Muscle of leg (tissue), 11 donors: ENCODE results near the gene GALC. TPM values are rescaled to one million over a fixed set of nuclear protein-coding genes. Genes with fewer than 3 reads are reported as not detected.

ENCODE experiments used
- DNase-seq: peaks from one replicate; pipeline ENCODE4 v3.0.0; 2013
- H3K27ac ChIP-seq: one replicate; pipeline ENCODE4 v1.5.1; 2013; ENCODE audit warnings: mild to moderate bottlenecking, low read length, control low read depth
- H3K27me3 ChIP-seq: one replicate; pipeline ENCODE4 v1.6.1; 2013; ENCODE audit warnings: low read length; ENCODE audit not compliant: control insufficient read depth, insufficient read depth
- H3K36me3 ChIP-seq: one replicate; pipeline ENCODE4 v1.6.1; 2013; ENCODE audit warnings: low read length; ENCODE audit not compliant: control insufficient read depth, insufficient read depth
- H3K4me1 ChIP-seq: one replicate; pipeline ENCODE4 v1.6.1; 2013; ENCODE audit warnings: low read length; ENCODE audit not compliant: control insufficient read depth, insufficient read depth
- H3K4me3 ChIP-seq: one replicate; pipeline ENCODE4 v1.5.1; 2013; ENCODE audit warnings: low read length, control low read depth
- H3K9me3 ChIP-seq: replicated peaks from 2 replicates; pipeline ENCODE4 v1.6.1; 2013; ENCODE audit warnings: low read depth, low read length; ENCODE audit not compliant: control insufficient read depth
- WGBS: methylation state at CpG from one replicate; pipeline ENCODE4 v1.1.5; 2013; ENCODE audit warnings: missing lambda C conversion rate; ENCODE audit not compliant: insufficient coverage; 5-methylcytosine and 5-hydroxymethylcytosine counted together
- polyA plus RNA-seq, 8 donors: library from polyadenylated mRNA; unstranded; fragments of 120-200 nt; gene quantifications; one replicate each; pipeline versions ENCODE4 v1.2.1 to v1.2.3, GENCODE V29; 2013; ENCODE audit warnings: inconsistent platforms in 1 of 8, low replicate concordance in 1 of 8; ENCODE audit not compliant: insufficient read length in 8 of 8, insufficient read depth in 1 of 8
- total RNA-seq: library from RNA; stranded (reverse); fragments of 120-200 nt; gene quantifications from one replicate; pipeline ENCODE4 v1.2.4, GENCODE V29; 2013

The GALC gene
- total and polyA plus RNA-seq, 9 donors: 17.8 to 31.8 (median 21.9) TPM

DNA sequence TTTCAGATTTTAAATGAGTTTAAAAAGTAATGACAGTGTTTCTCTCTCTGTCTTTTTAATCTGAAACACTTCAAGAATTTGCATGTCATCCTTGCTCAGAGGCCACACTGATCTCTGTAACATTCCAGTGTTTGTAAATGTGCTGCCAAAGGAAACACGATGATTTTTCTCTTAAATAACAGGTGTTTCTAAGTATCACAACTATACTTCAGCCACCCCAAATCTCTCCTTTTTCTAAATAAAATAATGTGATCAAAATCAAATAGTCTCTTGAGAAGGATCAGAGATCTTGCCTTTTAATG is 3.3 kb upstream of the GALC start:
- DNase-seq: no peak
- Histone ChIP-seq H3K4me1 (peaks cover 12% of the 10 kb centered on the region), H3K4me3 (no peak overlapping the region), H3K36me3 (no peaks in the 10 kb centered on the region), H3K9me3 (no peaks in the 10 kb centered on the region), H3K27ac (no peak overlapping the region), H3K27me3 (no peaks in the 10 kb centered on the region)
- WGBS: no CpG with 5 or more reads among the region's 1 CpG

DNA sequence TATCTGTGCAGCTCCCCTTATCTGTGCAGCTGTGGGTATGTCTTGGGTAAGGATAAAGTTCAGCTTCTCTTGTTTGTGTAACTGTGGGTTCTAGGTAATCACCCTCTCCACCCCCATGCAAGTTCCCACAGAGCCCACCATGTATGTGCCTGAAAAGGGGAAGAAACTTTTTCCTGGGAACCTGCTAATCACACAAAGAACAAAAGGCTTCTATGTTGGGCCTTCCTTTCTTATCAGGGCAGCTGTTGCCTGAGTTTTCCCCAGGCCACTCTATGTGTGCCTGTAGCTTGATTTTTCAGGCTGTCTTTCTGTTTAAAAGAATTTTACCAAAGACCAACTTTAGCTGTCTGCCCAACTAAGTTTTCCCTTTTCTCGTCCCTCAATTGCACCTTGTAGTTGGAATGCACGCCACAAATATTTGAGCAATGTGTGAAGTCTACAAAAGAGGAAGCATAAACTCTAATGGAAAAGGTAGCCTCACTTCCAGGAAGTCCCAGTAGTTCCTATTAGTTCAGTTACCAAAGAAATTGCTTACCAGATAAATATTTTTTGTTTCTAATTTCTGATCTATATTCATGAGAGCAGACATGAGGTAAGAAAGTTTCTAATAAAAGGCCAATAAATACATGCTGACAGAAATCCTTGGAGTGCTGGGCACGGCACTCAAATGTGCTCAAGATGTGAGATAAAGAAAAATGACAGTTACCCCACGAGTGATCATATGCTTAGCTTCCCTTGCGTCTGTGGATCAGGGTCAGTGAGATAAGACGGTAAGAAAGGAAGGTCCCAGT is 2.7 kb upstream of the GALC start:
- Histone ChIP-seq H3K27me3 (no peaks in the 10 kb centered on the region), H3K9me3 (no peaks in the 10 kb centered on the region), H3K36me3 (no peaks in the 10 kb centered on the region), H3K4me3 (no peak overlapping the region), H3K27ac (no peak overlapping the region), H3K4me1 (peaks cover 12% of the 10 kb centered on the region)
- DNase-seq: peak; percentile 25
- WGBS: 67% methylated on average over 2 of the region's 6 CpGs

DNA sequence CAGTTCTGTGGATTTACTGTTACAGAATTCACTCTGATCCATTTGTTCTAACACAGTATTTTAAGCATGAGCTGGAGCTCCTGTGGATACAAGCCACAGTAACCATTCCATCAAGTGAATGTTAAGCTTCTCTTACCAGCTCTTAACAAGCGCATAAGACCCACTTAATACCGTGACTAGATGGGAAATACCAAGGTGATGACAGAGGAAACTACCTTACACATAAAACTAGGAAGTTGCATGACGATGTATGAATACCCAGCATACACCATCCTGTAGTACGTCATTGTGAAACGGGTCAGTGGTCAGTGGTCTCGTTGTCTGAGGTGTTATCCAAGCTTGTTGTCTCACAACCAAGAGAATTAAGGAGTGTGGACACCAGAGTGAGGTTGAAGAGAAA is 2.0 kb upstream of the GALC start:
- Histone ChIP-seq H3K4me3 (no peak overlapping the region), H3K36me3 (no peaks in the 10 kb centered on the region), H3K9me3 (no peaks in the 10 kb centered on the region), H3K27ac (no peak overlapping the region), H3K27me3 (no peaks in the 10 kb centered on the region), H3K4me1 (peaks cover 12% of the 10 kb centered on the region)
- no peak for DNase-seq
- 80% methylated on average over 1 of the region's 6 CpGs for WGBS

DNA sequence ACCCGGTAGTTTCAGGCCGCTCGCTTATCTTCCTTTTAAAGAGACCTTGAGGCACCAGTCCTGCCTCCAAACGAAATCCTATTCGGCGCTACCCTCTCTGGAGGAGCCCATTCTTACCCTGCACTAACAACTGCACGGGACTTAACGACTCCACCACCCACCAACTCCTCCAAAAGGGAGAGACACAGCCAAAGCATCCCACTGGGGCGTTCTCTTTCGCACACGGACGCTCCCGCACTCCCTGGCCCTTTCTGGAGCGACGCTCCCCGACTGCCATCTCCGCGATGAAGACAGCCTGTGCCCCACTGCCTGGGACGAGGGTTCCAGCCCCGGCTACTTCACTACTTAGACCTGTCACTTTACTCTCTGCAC is 650 bp downstream of the GALC start:
- H3K4me1 ChIP-seq: peaks cover 12% of the 10 kb centered on the region
- no peak for DNase-seq

DNA sequence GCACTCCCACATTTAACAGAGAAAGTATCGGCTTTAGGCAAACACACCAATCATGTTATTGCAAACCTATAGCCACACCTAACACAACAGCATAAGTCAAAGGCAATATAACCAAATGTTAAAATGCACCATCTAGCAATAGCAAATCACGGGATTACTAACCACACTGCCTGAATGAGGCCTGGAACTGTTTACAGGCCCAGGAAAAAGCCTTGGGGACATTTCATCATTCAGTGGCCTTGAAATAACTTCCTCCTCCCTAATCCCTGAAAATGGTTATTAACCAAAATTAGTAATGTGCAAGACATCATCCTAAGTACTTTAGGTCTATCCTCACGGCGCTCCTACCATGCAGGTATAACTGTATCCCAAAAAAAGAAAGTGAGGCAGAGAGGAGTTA is 2.3 kb downstream of the GALC start:
- Histone ChIP-seq H3K36me3 (no peaks in the 10 kb centered on the region), H3K27ac (no peak overlapping the region), H3K9me3 (no peaks in the 10 kb centered on the region), H3K4me3 (no peak overlapping the region), H3K27me3 (no peaks in the 10 kb centered on the region), H3K4me1 (peaks cover 12% of the 10 kb centered on the region)
- 71% methylated on average over 2 of the region's 4 CpGs for WGBS
- no peak for DNase-seq

More for the DNA sequence above, 650 bp downstream of the GALC start:
- Histone ChIP-seq H3K27ac (peak overlapping the region; percentile 82), H3K27me3 (no peaks in the 10 kb centered on the region), H3K9me3 (no peaks in the 10 kb centered on the region), H3K4me3 (peak overlapping the region; percentile 60), H3K36me3 (no peaks in the 10 kb centered on the region)
- 5% methylated on average over 19 of the region's 20 CpGs for WGBS

DNA sequence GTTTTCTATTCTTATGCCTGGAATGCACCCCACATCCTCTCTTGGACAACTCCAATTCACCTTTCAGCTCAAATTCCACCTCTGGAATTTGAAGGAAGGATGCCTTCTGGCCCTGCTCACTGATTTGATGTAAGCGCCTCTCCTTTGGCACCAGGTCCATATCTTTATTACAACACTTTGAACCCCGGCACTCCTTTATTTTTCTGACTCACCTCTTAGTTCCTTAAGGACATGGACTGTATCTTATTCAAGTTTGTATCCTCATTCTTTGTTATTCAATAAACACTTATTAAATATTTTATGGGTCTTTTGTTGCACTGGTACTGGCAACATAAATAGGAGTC is 3.1 kb downstream of the GALC start:
- H3K4me1 ChIP-seq: peaks cover 12% of the 10 kb centered on the region
- H3K4me3 ChIP-seq: no peak overlapping the region
- no peaks in the 10 kb centered on the region for H3K36me3 ChIP-seq
- no peak overlapping the region for H3K27ac ChIP-seq
- no peak for DNase-seq
- H3K27me3 ChIP-seq: no peaks in the 10 kb centered on the region
- no peaks in the 10 kb centered on the region for H3K9me3 ChIP-seq
- no CpG with 5 or more reads among the region's 2 CpGs for WGBS

DNA sequence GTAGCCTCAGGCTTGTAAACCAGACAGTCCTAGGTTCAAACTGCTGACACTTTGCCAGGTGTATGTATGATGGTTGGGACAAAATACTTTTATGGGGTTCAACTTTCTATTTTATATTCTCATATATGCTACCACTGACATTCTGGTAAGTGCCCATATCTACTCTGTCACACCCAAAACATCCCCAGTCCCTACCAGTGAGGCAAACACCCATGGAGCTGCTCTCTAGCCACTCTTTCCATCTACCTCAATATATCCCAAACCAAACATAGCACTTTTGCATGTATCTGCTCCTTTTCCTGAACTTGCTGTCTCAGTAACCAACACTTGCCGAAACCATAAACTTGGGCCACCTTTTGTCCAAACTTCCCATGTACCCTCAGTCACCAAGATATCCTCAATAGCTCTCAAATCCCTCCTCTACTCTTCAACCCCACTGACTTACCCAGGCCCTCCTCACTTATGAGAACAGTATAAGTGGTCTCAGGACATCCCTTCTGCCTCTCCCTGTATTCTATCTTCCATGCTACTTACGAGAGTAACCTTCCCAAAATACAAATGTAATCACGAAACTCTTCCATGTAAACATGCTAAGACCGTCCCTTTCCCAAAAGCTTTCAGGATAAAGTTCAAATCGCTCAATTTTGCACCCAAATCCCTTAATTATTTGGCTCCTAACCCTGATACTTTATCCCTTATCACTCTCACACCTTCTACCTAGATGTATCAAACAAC is 3.6 kb downstream of the GALC start:
- Histone ChIP-seq H3K36me3 (no peaks in the 10 kb centered on the region), H3K27ac (no peak overlapping the region), H3K9me3 (no peaks in the 10 kb centered on the region), H3K27me3 (no peaks in the 10 kb centered on the region), H3K4me1 (peaks cover 12% of the 10 kb centered on the region), H3K4me3 (no peak overlapping the region)
- 93% methylated on average over 5 of the region's 5 CpGs for whole genome bisulfite sequencing
- DNase-seq: no peak

DNA sequence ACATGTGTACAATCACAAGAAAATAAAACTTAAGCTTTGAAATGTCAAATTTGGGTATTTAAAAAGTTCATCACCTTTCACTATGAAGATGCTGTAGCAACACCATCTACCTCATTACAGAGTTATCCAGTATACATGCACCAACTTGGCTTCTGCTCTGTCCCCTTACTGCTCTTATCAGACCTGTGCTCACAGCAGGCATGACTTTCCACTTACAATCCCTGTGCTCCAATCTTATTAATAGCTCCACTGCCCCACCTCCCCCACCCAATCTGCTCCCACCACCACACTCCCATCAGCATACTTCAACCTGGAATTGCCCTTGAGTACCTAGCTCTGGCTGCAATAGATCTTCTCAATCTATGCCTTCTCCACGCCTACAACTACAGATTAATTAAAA is 13.3 kb downstream of the GALC start:
- Histone ChIP-seq H3K4me1 (no peaks in the 10 kb centered on the region), H3K4me3 (no peak overlapping the region), H3K36me3 (peaks cover 4% of the 10 kb centered on the region), H3K9me3 (no peaks in the 10 kb centered on the region), H3K27ac (no peak overlapping the region), H3K27me3 (no peaks in the 10 kb centered on the region)
- no peak for DNase-seq
- WGBS: no CpG with 5 or more reads among the region's 1 CpG

DNA sequence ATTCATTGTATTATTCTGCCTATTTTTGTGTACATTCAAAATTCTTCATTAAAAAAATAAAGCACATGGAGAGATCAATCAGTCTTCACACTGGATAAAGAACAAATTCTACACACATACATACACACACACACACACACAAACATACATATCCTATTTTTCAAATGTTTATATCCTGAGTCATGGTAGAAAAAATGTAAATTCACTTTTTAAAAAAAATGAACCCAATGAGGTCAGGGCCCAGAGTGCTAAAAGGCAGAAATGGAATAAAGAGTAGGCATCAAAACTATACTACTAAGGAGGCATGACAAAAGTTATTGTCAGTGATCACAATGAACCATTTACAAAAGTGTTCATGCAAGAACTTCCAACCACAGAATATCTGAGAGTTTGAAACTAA is 17.3 kb downstream of the GALC start:
- Histone ChIP-seq H3K4me3 (no peak overlapping the region), H3K36me3 (peaks cover 4% of the 10 kb centered on the region), H3K27ac (no peak overlapping the region), H3K9me3 (no peaks in the 10 kb centered on the region), H3K4me1 (no peaks in the 10 kb centered on the region), H3K27me3 (no peaks in the 10 kb centered on the region)
- no peak for DNase-seq

DNA sequence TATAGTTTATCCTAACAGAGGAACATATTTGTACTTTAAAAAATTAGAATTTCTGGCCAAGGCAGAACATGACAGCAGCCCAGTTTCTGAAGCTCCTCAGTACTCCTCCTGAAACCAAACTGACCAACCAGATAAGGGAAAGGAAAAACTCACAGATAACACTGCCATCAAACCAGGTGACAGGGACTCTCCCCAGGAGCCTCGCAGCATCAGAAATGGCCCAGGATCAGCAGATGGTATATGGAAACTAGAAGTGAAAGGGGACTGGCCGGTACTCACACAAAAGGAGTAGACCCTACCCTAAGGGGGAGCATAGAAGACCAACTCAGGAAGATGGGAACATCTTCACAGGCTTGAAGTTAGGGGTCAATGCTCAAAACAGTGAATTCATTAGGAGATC is 22.0 kb downstream of the GALC start:
- H3K27me3 ChIP-seq: no peaks in the 10 kb centered on the region
- no peak for DNase-seq
- no peaks in the 10 kb centered on the region for H3K9me3 ChIP-seq
- WGBS: no CpG with 5 or more reads among the region's 2 CpGs
- no peaks in the 10 kb centered on the region for H3K4me1 ChIP-seq
- H3K4me3 ChIP-seq: no peak overlapping the region
- no peaks in the 10 kb centered on the region for H3K36me3 ChIP-seq
- no peak overlapping the region for H3K27ac ChIP-seq

DNA sequence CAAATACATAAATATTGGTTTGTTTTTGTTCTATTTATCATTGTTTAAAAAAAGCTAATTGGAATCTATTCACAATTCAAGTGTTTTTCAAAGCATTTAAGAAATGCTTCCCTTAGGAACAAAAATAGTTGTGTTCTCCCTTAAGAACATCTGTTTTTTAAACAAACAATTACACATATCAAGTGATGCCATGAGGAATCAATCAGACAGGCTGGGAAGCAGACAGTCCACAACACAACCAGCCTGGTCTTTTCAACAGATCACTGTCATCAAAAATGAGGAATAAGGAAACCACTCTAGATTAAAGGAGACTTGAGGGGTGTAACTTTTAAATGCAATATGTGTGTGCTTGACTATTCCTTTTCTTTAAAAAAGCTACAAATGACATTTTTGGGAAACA is 25.5 kb downstream of the GALC start:
- H3K36me3 ChIP-seq: peaks cover 2% of the 10 kb centered on the region
- no peaks in the 10 kb centered on the region for H3K27me3 ChIP-seq

More for the DNA sequence above, 25.5 kb downstream of the GALC start:
- H3K9me3 ChIP-seq: no peaks in the 10 kb centered on the region
- H3K4me1 ChIP-seq: no peaks in the 10 kb centered on the region
- no peak overlapping the region for H3K27ac ChIP-seq
- no peak for DNase-seq
- H3K4me3 ChIP-seq: no peak overlapping the region
